Testis (tissue), 3 donors: ENCODE measurements around the gene ATP2B2. TPM values are rescaled to one million over a fixed set of nuclear protein-coding genes. Genes with fewer than 3 reads are reported as not detected.

ENCODE experiments used
- DNase-seq: peaks from one replicate; pipeline ENCODE4 v3.0.0-alpha.2; 2019
- H3K27ac ChIP-seq, 2 donors: fragments of 200-600 bp; sonication (generic); one replicate each; pipeline ENCODE4 v1.5.1; 2019
- H3K27me3 ChIP-seq: fragments of 200-600 bp; sonication (generic); one replicate; pipeline ENCODE4 v1.5.1; 2019
- H3K36me3 ChIP-seq: fragments of 200-600 bp; sonication (generic); one replicate; pipeline ENCODE4 v1.5.1; 2017; ENCODE audit warnings: low read depth; ENCODE audit errors: missing control alignments
- H3K4me1 ChIP-seq: fragments of 200-600 bp; sonication (generic); one replicate; pipeline ENCODE4 v1.5.1; 2019
- H3K4me3 ChIP-seq, 2 donors: fragments of 200-600 bp; sonication (generic); one replicate each; pipeline ENCODE4 v1.5.1; 2017 to 2019
- H3K9me3 ChIP-seq: fragments of 200-600 bp; sonication (generic); one replicate; pipeline ENCODE4 v1.5.1; 2017
- CTCF ChIP-seq, 3 experiments: fragments of 450-650 bp in 2 of 3; fragments of 200-600 bp in 1 of 3; sonication (generic) in 1 of 3; IDR thresholded peaks; one replicate each; pipeline ENCODE4 v1.5.1; 2016 to 2019; ENCODE audit warnings: antibody characterized with exemption in 3 of 3, mild to moderate bottlenecking in 2 of 3, moderate library complexity in 1 of 3
- POLR2A ChIP-seq: fragments of 450-650 bp; IDR thresholded peaks from one replicate; pipeline ENCODE4 v1.6.1; 2017; ENCODE audit warnings: antibody characterized with exemption, mild to moderate bottlenecking, moderate library complexity
- whole genome bisulfite sequencing, 2 donors: methylation state at CpG; one replicate each; pipeline ENCODE4 v1.1.5; 2018; 5-methylcytosine and 5-hydroxymethylcytosine counted together
- intact Hi-C: fragments of 100-400 bp; cut with DNase I; formaldehyde crosslinking; loops from one replicate; pipeline ENCODE4 v1.15.1; 2023; ENCODE audit warnings: low total_unique reads
- polyA plus RNA-seq: library from polyadenylated mRNA; stranded (reverse); fragments of 350-450 nt; fragmentation: Illumina TruSeq; extraction: RNeasy Lipid Tissue Mini Kit (QIAGEN cat#74804); gene quantifications from one replicate; pipeline ENCODE4 v1.2.3, GENCODE V29; 2014; ENCODE audit warnings: low read depth, low replicate concordance; ENCODE audit not compliant: insufficient read depth
- total RNA-seq, 2 donors: library from RNA; depleted of rRNA; stranded (reverse); fragments of >200 nt; gene quantifications; one replicate each; pipeline ENCODE4 v1.2.3, GENCODE V29; 2016

Gene ATP2B2
- total and polyA plus RNA-seq, 3 donors from 2014 or later: 1.1 to 2.9 (median 1.8) TPM

GRCh38 chr3:10310578-10310977 is 194.8 kb downstream of the ATP2B2 start:
- intact Hi-C loops: no loop called here
- Histone ChIP-seq H3K4me3 (no peak overlapping the region), H3K9me3 (no peaks in the 10 kb centered on the region), H3K4me1 (no peaks in the 10 kb centered on the region), H3K27ac (no peak overlapping the region), H3K27me3 (no peaks in the 10 kb centered on the region), H3K36me3 (peaks cover 2% of the 10 kb centered on the region)
- DNase-seq: no peak
- TF ChIP-seq POLR2A: no peak
- no peak for TF ChIP-seq CTCF (IDR thresholded peaks at IDR 0.05)
- WGBS, 2 donors: 92% methylated on average over 2 of the region's 2 CpGs

GRCh38 chr3:10309736-10310135 is 195.7 kb downstream of the ATP2B2 start:
- no peak for TF ChIP-seq CTCF (IDR thresholded peaks at IDR 0.05)
- no peak for TF ChIP-seq POLR2A
- no peaks in the 10 kb centered on the region for H3K36me3 ChIP-seq
- DNase-seq: no peak
- intact Hi-C loops: no loop called here
- H3K4me3 ChIP-seq: no peak overlapping the region
- H3K27me3 ChIP-seq: no peaks in the 10 kb centered on the region
- WGBS, 2 donors: 55 to 67% methylated on average over 4 of the region's 4 CpGs
- no peak overlapping the region for H3K27ac ChIP-seq
- no peaks in the 10 kb centered on the region for H3K9me3 ChIP-seq
- H3K4me1 ChIP-seq: no peaks in the 10 kb centered on the region

- TF ChIP-seq CTCF (IDR thresholded peaks at IDR 0.05): no peak
- TF ChIP-seq POLR2A: no peak
- DNase-seq: no peak
- WGBS, 2 donors: 91 to 93% methylated on average over 7 of the region's 7 CpGs
- Histone ChIP-seq H3K4me1 (no peaks in the 10 kb centered on the region), H3K36me3 (no peaks in the 10 kb centered on the region), H3K9me3 (no peaks in the 10 kb centered on the region), H3K4me3 (no peak overlapping the region), H3K27me3 (no peaks in the 10 kb centered on the region), H3K27ac (no peak overlapping the region)
- intact Hi-C loops: no loop called here
Measured at GRCh38 chr3:10308678-10309077, 196.7 kb downstream of the ATP2B2 start.

DNA sequence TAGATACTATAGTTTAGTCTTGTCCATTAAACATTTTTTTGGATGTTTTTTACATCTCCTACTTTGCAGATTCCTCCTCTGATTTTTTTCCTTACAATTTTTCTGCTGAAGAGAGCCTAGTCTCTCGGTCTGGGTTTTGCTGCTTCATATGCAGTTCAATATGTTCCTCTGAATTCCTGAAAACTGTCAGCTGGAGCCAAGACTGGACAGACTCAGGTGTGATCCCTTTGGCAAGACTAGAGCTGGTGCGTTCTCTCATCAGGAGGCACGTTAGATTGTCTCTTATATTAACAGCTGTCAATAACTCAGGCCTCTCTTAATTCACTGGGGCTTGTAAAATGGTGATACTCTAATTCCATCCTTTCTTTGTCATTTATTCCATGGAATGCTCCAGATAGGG is 199.2 kb downstream of the ATP2B2 start:
- H3K4me3 ChIP-seq: no peak overlapping the region
- TF ChIP-seq POLR2A: no peak
- TF ChIP-seq CTCF (IDR thresholded peaks at IDR 0.05): no peak
- no peaks in the 10 kb centered on the region for H3K36me3 ChIP-seq
- H3K27me3 ChIP-seq: no peaks in the 10 kb centered on the region
- no peaks in the 10 kb centered on the region for H3K4me1 ChIP-seq
- no peak for DNase-seq
- intact Hi-C loops: no loop called here
- no peaks in the 10 kb centered on the region for H3K9me3 ChIP-seq
- no peak overlapping the region for H3K27ac ChIP-seq
- 88 to 96% methylated on average over 3 of the region's 3 CpGs for WGBS, 2 donors

- WGBS, 2 donors: 92 to 93% methylated on average over 4 of the region's 4 CpGs
- Histone ChIP-seq H3K27ac (no peak overlapping the region), H3K27me3 (no peaks in the 10 kb centered on the region), H3K36me3 (no peaks in the 10 kb centered on the region), H3K4me1 (no peaks in the 10 kb centered on the region), H3K4me3 (no peak overlapping the region), H3K9me3 (no peaks in the 10 kb centered on the region)
- TF ChIP-seq POLR2A: no peak
- no peak for TF ChIP-seq CTCF (IDR thresholded peaks at IDR 0.05)
- intact Hi-C loops: no loop called here
- DNase-seq: no peak
Measured at GRCh38 chr3:10305331-10305902, 200.0 kb downstream of the ATP2B2 start.
